DMS53 (cell line): ENCODE measurements around the gene SGPP1.
A peak's percentile ranks its signal among the peaks of the same experiment; 100 is the strongest.
"Not testable (repeated sequence)": the region's sequence is repeated elsewhere in the genome, so short reads cannot be mapped to it uniquely, and the experiment has no call there.

Source experiments
- DNase-seq: peaks from one replicate; lab custom pipeline; 2025; lab: John Stamatoyannopoulos, UW

The SGPP1 gene

GRCh38 chr14:63672417-63673180 is 55.3 kb downstream of the SGPP1 start:
- peak; percentile 36 for DNase-seq

GRCh38 chr14:63671987-63672386 is 55.9 kb downstream of the SGPP1 start:
- DNase-seq, result no peak

GRCh38 chr14:63670692-63671091 is 57.2 kb downstream of the SGPP1 start:
- no peak for DNase-seq

- DNase-seq, result no peak
Observed at GRCh38 chr14:63666335-63666734, 61.5 kb downstream of the SGPP1 start.

GRCh38 chr14:63663428-63664341 is 64.2 kb downstream of the SGPP1 start:
- DNase-seq, result peak; percentile 5

GRCh38 chr14:63662776-63663175 is 65.1 kb downstream of the SGPP1 start:
- DNase-seq, result peak; percentile 9

- DNase-seq, result not testable (repeated sequence)
Observed at GRCh38 chr14:63661881-63662280, 66.0 kb downstream of the SGPP1 start.

- DNase-seq, result no peak
Observed at GRCh38 chr14:63659726-63660125, 68.1 kb downstream of the SGPP1 start.

- no peak for DNase-seq
Observed at GRCh38 chr14:63656194-63656593, 71.7 kb downstream of the SGPP1 start.

- no peak for DNase-seq
Observed at GRCh38 chr14:63654936-63655335, 72.9 kb downstream of the SGPP1 start.

GRCh38 chr14:63654346-63654745 is 73.5 kb downstream of the SGPP1 start:
- DNase-seq, result no peak

- DNase-seq, result no peak
Observed at GRCh38 chr14:63652406-63652805, 75.5 kb downstream of the SGPP1 start.

- DNase-seq, result peak; percentile 29
Observed at GRCh38 chr14:63650256-63650952, 77.5 kb downstream of the SGPP1 start.

GRCh38 chr14:63647696-63648410 is 80.0 kb downstream of the SGPP1 start:
- DNase-seq, result no peak

- no peak for DNase-seq
Observed at GRCh38 chr14:63644741-63645140, 83.1 kb downstream of the SGPP1 start.

GRCh38 chr14:63642656-63643382 is 85.0 kb downstream of the SGPP1 start:
- DNase-seq, result peak; percentile 32

- peak; percentile 95 for DNase-seq
Observed at GRCh38 chr14:63642229-63642611, 85.6 kb downstream of the SGPP1 start.

- peak; percentile 99 for DNase-seq
Observed at GRCh38 chr14:63641473-63642228, 86.2 kb downstream of the SGPP1 start, which contains the start of gene WDR89. WDR89 (minus strand) TSS chr14:63641871; CDS start chr14:63599942, 41,929 bp downstream.

GRCh38 chr14:63638493-63638892 is 89.4 kb downstream of the SGPP1 start:
- DNase-seq, result no peak

GRCh38 chr14:63636094-63636635 is 91.7 kb downstream of the SGPP1 start:
- not testable (repeated sequence) for DNase-seq
